ENCODE data around the gene RIMBP2.

The RIMBP2 gene

GRCh38 chr12:130668286-130669204 is 47.6 kb downstream of the RIMBP2 start:
- no CpG with 5 or more reads among the region's 20 CpGs for WGBS (ENCODE audit: extremely low coverage, insufficient coverage, low lambda C conversion rate)
- Histone ChIP-seq H3K18ac (ENCODE audit: low read length) (no peak overlapping the region), H3K27me3 (ENCODE audit: insufficient read depth, low read length, poor library complexity) (no peaks in the 10 kb centered on the region), H4K8ac (ENCODE audit: low read depth, low read length) (no peak overlapping the region), H2BK120ac (ENCODE audit: low read depth, low read length) (no peak overlapping the region), H2BK5ac (ENCODE audit: low read length) (no peak overlapping the region), H3K4me1 (ENCODE audit: control insufficient read depth, low read depth, low read length) (no peaks in the 10 kb centered on the region), H3K56ac (ENCODE audit: low read length) (no peak overlapping the region), H2BK15ac (replicated peaks; ENCODE audit: low read depth) (no peak overlapping the region), H4K5ac (ENCODE audit: low read length) (no peak overlapping the region), H3K9ac (ENCODE audit: low read length) (no peak overlapping the region), H3K4ac (ENCODE audit: low read depth, low read length) (no peak overlapping the region), H2AK5ac (ENCODE audit: low read length) (no peak overlapping the region), H3K36me3 (ENCODE audit: control insufficient read depth, insufficient read depth, low read length) (no peaks in the 10 kb centered on the region), H3K79me1 (ENCODE audit: low read length) (no peaks in the 10 kb centered on the region), H3K23ac (ENCODE audit: low read length) (no peak overlapping the region), H3K4me2 (ENCODE audit: low read length) (no peak overlapping the region), H3K27ac (ENCODE audit: low read depth, low read length) (no peak overlapping the region), H3K4me3 (ENCODE audit: low read length) (no peak overlapping the region), H3K79me2 (ENCODE audit: control insufficient read depth, insufficient read depth, low read length) (no peaks in the 10 kb centered on the region)
- DNase-seq: no peak

- Histone ChIP-seq H3K56ac (ENCODE audit: low read length) (no peak overlapping the region), H3K79me1 (ENCODE audit: low read length) (no peaks in the 10 kb centered on the region), H3K27me3 (ENCODE audit: insufficient read depth, low read length, poor library complexity) (no peaks in the 10 kb centered on the region), H2BK5ac (ENCODE audit: low read length) (no peak overlapping the region), H4K5ac (ENCODE audit: low read length) (no peak overlapping the region), H3K4me1 (ENCODE audit: control insufficient read depth, low read depth, low read length) (no peaks in the 10 kb centered on the region), H4K8ac (ENCODE audit: low read depth, low read length) (no peak overlapping the region), H3K18ac (ENCODE audit: low read length) (no peak overlapping the region), H3K36me3 (ENCODE audit: control insufficient read depth, insufficient read depth, low read length) (no peaks in the 10 kb centered on the region), H3K4me2 (ENCODE audit: low read length) (no peak overlapping the region), H2BK15ac (replicated peaks; ENCODE audit: low read depth) (no peak overlapping the region), H3K4me3 (ENCODE audit: low read length) (no peak overlapping the region), H3K4ac (ENCODE audit: low read depth, low read length) (no peak overlapping the region), H2BK120ac (ENCODE audit: low read depth, low read length) (no peak overlapping the region), H2AK5ac (ENCODE audit: low read length) (no peak overlapping the region), H3K23ac (ENCODE audit: low read length) (no peak overlapping the region), H3K9ac (ENCODE audit: low read length) (no peak overlapping the region), H3K79me2 (ENCODE audit: control insufficient read depth, insufficient read depth, low read length) (no peaks in the 10 kb centered on the region), H3K27ac (ENCODE audit: low read depth, low read length) (no peak overlapping the region)
- no CpG with 5 or more reads among the region's 7 CpGs for WGBS (ENCODE audit: extremely low coverage, insufficient coverage, low lambda C conversion rate)
- no peak for DNase-seq
Measured at GRCh38 chr12:130667421-130667960, 48.6 kb downstream of the RIMBP2 start.

GRCh38 chr12:130666645-130667044 is 49.5 kb downstream of the RIMBP2 start:
- Histone ChIP-seq H3K36me3 (ENCODE audit: control insufficient read depth, insufficient read depth, low read length) (no peaks in the 10 kb centered on the region), H3K4me3 (ENCODE audit: low read length) (no peak overlapping the region), H2BK15ac (replicated peaks; ENCODE audit: low read depth) (no peak overlapping the region), H3K79me2 (ENCODE audit: control insufficient read depth, insufficient read depth, low read length) (no peaks in the 10 kb centered on the region), H3K23ac (ENCODE audit: low read length) (no peak overlapping the region), H3K9ac (ENCODE audit: low read length) (no peak overlapping the region), H3K56ac (ENCODE audit: low read length) (no peak overlapping the region), H4K5ac (ENCODE audit: low read length) (no peak overlapping the region), H4K8ac (ENCODE audit: low read depth, low read length) (no peak overlapping the region), H2AK5ac (ENCODE audit: low read length) (no peak overlapping the region), H2BK120ac (ENCODE audit: low read depth, low read length) (no peak overlapping the region), H3K4me1 (ENCODE audit: control insufficient read depth, low read depth, low read length) (no peaks in the 10 kb centered on the region), H3K18ac (ENCODE audit: low read length) (no peak overlapping the region), H3K27me3 (ENCODE audit: insufficient read depth, low read length, poor library complexity) (no peaks in the 10 kb centered on the region), H3K4me2 (ENCODE audit: low read length) (no peak overlapping the region), H2BK5ac (ENCODE audit: low read length) (no peak overlapping the region), H3K27ac (ENCODE audit: low read depth, low read length) (no peak overlapping the region), H3K4ac (ENCODE audit: low read depth, low read length) (no peak overlapping the region), H3K79me1 (ENCODE audit: low read length) (no peaks in the 10 kb centered on the region)
- 100% methylated on average over 1 of the region's 1 CpG for WGBS (ENCODE audit: extremely low coverage, insufficient coverage, low lambda C conversion rate)
- no peak for DNase-seq

GRCh38 chr12:130665753-130666152 is 50.3 kb downstream of the RIMBP2 start:
- no peak overlapping the region for H2BK15ac ChIP-seq (replicated peaks; ENCODE audit: low read depth)
- no peaks in the 10 kb centered on the region for H3K79me1 ChIP-seq (ENCODE audit: low read length)
- no peaks in the 10 kb centered on the region for H3K27me3 ChIP-seq (ENCODE audit: insufficient read depth, low read length, poor library complexity)
- H3K36me3 ChIP-seq (ENCODE audit: control insufficient read depth, insufficient read depth, low read length): no peaks in the 10 kb centered on the region
- H3K27ac ChIP-seq (ENCODE audit: low read depth, low read length): no peak overlapping the region
- H3K4me1 ChIP-seq (ENCODE audit: control insufficient read depth, low read depth, low read length): no peaks in the 10 kb centered on the region
- H3K23ac ChIP-seq (ENCODE audit: low read length): no peak overlapping the region
- H4K8ac ChIP-seq (ENCODE audit: low read depth, low read length): no peak overlapping the region
- H3K9ac ChIP-seq (ENCODE audit: low read length): no peak overlapping the region
- H3K79me2 ChIP-seq (ENCODE audit: control insufficient read depth, insufficient read depth, low read length): no peaks in the 10 kb centered on the region
- DNase-seq: no peak
- no peak overlapping the region for H4K5ac ChIP-seq (ENCODE audit: low read length)
- no peak overlapping the region for H2BK5ac ChIP-seq (ENCODE audit: low read length)
- H3K4me2 ChIP-seq (ENCODE audit: low read length): no peak overlapping the region
- no CpG with 5 or more reads among the region's 3 CpGs for WGBS (ENCODE audit: extremely low coverage, insufficient coverage, low lambda C conversion rate)
- H3K4me3 ChIP-seq (ENCODE audit: low read length): no peak overlapping the region
- H3K4ac ChIP-seq (ENCODE audit: low read depth, low read length): no peak overlapping the region
- no peak overlapping the region for H2BK120ac ChIP-seq (ENCODE audit: low read depth, low read length)
- no peak overlapping the region for H3K18ac ChIP-seq (ENCODE audit: low read length)
- H2AK5ac ChIP-seq (ENCODE audit: low read length): no peak overlapping the region
- no peak overlapping the region for H3K56ac ChIP-seq (ENCODE audit: low read length)

- WGBS (ENCODE audit: extremely low coverage, insufficient coverage, low lambda C conversion rate): no CpG with 5 or more reads among the region's 8 CpGs
- H3K27me3 ChIP-seq (ENCODE audit: insufficient read depth, low read length, poor library complexity): no peaks in the 10 kb centered on the region
- no peak for DNase-seq
Measured at GRCh38 chr12:130664772-130665171, 51.3 kb downstream of the RIMBP2 start.

More at GRCh38 chr12:130664772-130665171, 51.3 kb downstream of the RIMBP2 start:
- Histone ChIP-seq H2AK5ac (ENCODE audit: low read length) (no peak overlapping the region), H4K8ac (ENCODE audit: low read depth, low read length) (no peak overlapping the region), H3K4me2 (ENCODE audit: low read length) (no peak overlapping the region), H2BK5ac (ENCODE audit: low read length) (no peak overlapping the region), H2BK120ac (ENCODE audit: low read depth, low read length) (no peak overlapping the region), H3K4ac (ENCODE audit: low read depth, low read length) (no peak overlapping the region), H3K27ac (ENCODE audit: low read depth, low read length) (no peak overlapping the region), H3K4me3 (ENCODE audit: low read length) (no peak overlapping the region), H3K23ac (ENCODE audit: low read length) (no peak overlapping the region), H3K36me3 (ENCODE audit: control insufficient read depth, insufficient read depth, low read length) (no peaks in the 10 kb centered on the region), H2BK15ac (replicated peaks; ENCODE audit: low read depth) (no peak overlapping the region), H4K5ac (ENCODE audit: low read length) (no peak overlapping the region), H3K9ac (ENCODE audit: low read length) (no peak overlapping the region), H3K56ac (ENCODE audit: low read length) (no peak overlapping the region), H3K79me2 (ENCODE audit: control insufficient read depth, insufficient read depth, low read length) (no peaks in the 10 kb centered on the region), H3K18ac (ENCODE audit: low read length) (no peak overlapping the region), H3K79me1 (ENCODE audit: low read length) (no peaks in the 10 kb centered on the region), H3K4me1 (ENCODE audit: control insufficient read depth, low read depth, low read length) (no peaks in the 10 kb centered on the region)

Measured in mesendoderm (in vitro differentiated cells).